ENCODE results near the gene UTF1.

DNA sequence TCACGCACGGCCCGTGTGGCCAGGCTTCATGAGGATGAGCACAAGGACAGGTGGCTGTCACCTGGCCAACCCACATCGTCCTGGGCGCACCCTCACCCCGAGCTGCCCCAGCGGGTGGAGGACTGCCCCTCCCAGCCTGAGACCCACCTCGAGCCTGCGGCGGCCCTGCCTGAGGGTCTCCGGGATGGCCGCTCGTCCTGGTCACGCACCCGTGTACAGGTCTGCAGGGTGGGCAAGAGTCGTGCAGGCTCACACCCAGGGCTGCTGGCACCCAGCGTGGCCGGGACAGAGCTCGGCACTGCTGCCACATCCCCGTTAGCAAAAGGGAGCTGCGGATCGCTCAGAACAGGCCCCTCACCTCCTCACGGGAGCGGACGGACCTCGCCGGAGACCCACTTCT lies 14.4 kb upstream of the UTF1 start:
- TF ChIP-seq, protein P1, sequence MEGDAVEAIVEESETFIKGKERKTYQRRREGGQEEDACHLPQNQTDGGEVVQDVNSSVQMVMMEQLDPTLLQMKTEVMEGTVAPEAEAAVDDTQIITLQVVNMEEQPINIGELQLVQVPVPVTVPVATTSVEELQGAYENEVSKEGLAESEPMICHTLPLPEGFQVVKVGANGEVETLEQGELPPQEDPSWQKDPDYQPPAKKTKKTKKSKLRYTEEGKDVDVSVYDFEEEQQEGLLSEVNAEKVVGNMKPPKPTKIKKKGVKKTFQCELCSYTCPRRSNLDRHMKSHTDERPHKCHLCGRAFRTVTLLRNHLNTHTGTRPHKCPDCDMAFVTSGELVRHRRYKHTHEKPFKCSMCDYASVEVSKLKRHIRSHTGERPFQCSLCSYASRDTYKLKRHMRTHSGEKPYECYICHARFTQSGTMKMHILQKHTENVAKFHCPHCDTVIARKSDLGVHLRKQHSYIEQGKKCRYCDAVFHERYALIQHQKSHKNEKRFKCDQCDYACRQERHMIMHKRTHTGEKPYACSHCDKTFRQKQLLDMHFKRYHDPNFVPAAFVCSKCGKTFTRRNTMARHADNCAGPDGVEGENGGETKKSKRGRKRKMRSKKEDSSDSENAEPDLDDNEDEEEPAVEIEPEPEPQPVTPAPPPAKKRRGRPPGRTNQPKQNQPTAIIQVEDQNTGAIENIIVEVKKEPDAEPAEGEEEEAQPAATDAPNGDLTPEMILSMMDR (IDR thresholded peaks at IDR 0.05): no peak
- TF ChIP-seq POLR2AphosphoS5 (IDR thresholded peaks at IDR 0.05) (no peak), EP300 (IDR thresholded peaks at IDR 0.05) (no peak), POLR2A (IDR thresholded peaks at IDR 0.05) (no peak)

Measured in stomach (tissue), 4 donors.